RCC 7860 (cell line): Measurements from ENCODE around the gene CUL1.

Source experiments
- DNase-seq: peaks from one replicate; pipeline ENCODE4 v3.0.0-alpha.2; 2015; ENCODE audit warnings: low spot score
- FAIRE-seq: peaks from 2 replicates; lab custom pipeline; 2012; peaks lifted over from hg19 to GRCh38; lab: Jason Lieb, UNC

CUL1 gene

DNA sequence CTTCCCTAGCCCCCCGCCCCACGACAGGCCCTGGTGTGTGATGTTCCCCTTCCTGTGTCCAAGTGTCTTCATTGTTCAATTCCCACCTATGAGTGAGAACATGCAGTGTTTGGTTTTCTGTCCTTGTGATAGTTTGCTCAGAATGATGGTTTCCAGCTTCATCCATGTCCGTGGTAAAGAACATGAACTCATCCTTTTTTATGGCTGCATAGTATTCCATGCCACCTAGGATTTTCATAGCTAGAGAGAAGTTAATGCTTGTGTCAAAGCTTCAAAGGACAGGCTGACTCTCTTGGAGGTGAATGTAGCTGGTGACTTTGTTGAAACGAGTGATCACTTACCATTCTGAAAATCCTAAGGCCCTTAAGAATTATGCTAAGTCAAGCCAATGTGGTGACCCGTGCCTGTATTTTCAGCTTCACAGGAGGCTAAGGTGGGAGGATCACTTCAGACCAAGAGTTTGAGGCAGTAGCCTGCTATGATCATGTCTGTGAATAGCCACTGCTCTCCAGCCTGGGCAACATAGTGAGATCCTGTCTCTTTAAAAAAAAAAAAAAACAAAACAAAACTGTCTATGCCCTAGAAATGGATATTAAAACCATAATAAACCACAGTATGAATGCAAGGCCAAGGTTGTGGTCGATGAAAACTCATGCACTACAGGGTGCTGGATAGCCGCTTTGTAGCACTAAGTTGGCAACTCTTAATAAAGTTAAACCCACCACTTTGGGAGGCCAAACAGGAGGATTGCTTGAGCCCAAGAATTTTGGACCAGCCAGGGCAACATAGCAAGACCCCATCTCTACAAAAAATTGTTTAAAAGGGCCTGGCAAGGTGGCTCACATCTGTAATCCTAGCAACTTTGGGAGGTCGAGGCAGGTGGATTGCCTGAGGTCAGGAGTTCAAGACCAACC lies 52.0 kb downstream of the CUL1 start:
- no peak for FAIRE-seq
- DNase-seq: no peak

DNA sequence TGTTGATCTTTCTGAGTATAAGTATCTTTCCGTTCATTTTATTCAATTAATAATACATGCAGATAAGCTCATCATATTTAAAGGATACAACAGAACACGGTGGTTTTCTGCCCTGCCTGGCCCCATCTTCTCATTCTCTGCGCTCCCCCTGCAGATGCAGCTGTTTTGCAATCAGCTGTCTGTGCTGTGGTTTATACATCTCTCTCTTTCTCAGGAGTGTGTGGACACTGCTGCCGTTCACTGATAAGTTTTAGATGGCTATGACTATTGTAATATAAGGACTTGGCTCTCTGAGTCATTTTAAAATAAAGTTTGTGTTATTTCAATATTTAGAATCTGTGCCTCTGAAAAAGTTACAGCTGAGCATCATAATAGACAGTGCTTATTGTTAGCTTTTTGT lies 54.5 kb downstream of the CUL1 start:
- no peak for FAIRE-seq
- no peak for DNase-seq

DNA sequence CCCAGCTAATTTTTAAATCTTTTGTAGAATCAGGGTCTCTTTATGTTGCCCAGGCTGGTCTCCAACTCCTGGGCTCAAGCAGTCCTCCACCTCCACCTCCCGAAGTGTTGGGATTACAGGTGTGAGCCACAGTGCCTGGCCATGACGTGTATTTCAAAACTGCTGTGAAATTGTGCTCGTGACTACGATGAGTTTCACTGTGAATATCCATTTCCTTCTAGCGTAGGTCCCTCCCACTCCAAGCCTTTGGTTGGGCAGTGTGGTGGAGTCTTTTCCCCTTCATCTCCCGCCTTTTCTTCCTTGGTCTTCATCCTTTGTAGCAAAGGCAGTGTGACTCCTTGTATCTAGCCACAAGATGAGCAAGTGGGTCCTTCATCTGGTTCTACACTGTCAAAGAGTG lies 56.2 kb downstream of the CUL1 start:
- FAIRE-seq: no peak

DNA sequence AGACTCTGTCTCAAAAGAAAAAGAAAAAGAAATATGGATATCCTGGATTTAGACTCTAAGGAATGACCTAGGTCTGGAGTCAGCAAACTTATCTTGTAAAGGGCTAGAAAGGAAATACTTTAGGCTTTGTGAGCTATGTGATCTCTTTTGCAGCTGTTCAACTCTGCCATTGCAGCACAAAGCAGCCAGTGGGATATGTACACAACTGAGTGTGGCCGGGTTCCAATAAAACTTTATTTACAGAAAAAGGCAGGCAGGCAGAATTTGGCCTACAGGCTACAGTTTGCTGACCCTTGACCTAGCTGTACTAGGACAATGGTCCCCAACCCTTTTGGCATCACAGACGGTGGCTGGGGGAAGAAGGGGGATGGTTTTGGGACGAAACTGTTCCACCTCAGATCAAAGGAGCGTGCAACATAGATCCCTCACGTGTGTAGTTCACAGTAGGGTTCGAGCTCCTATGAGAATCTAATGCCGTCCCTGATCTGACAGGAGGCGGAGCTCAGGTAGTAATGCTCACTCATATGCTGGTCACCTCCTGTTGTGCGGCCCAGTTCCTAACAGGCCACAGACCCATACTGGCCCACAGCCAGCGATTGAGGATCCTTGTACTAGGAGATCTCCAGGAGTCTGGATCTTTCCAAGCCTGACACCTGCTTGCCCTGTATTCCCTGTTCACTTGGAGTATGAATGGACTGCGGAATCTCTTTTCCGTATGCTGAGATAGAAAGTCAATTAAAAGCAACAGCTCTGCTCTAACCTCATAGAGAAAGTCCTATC lies 63.0 kb downstream of the CUL1 start:
- DNase-seq: no peak
- no peak for FAIRE-seq

More for the DNA sequence above, 56.2 kb downstream of the CUL1 start:
- DNase-seq: no peak

DNA sequence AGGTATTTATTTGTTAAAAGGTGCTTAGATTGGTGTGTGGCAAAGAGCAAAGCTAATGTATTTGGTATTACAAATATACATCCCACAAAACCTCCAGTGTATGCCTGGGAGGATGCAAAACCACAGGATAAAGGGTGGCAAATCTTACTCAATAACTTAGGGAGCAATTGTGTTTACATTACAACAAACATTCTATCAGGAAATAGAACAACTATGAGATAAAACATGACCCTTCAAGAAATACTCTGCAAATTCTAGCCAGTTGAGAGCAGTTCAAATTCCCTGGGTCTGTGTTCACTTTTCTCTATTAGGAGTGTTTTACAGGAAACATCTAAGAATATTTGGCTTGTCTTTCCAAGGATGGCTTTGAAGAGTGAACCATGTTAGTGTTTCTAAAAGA lies 64.9 kb downstream of the CUL1 start:
- no peak for DNase-seq
- FAIRE-seq: no peak

DNA sequence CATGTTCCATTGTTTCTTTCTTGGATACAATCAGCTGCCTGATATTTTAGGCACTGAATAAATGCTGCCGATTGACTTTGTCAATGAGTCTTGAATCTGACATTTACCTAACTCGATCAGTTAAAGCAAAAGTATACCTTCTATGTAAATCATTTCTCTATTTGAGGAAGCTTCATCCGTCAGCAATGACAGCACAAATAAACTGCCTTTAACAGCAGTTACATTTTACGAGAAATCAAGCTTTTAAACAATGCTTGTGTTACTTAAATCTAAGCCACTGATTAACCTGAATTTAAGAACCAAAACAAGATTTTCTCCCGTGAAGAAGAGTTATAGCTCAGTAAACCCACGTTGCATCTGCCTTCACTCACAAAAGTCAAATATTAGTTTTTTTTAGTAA lies 71.3 kb downstream of the CUL1 start:
- FAIRE-seq: no peak
- DNase-seq: no peak

DNA sequence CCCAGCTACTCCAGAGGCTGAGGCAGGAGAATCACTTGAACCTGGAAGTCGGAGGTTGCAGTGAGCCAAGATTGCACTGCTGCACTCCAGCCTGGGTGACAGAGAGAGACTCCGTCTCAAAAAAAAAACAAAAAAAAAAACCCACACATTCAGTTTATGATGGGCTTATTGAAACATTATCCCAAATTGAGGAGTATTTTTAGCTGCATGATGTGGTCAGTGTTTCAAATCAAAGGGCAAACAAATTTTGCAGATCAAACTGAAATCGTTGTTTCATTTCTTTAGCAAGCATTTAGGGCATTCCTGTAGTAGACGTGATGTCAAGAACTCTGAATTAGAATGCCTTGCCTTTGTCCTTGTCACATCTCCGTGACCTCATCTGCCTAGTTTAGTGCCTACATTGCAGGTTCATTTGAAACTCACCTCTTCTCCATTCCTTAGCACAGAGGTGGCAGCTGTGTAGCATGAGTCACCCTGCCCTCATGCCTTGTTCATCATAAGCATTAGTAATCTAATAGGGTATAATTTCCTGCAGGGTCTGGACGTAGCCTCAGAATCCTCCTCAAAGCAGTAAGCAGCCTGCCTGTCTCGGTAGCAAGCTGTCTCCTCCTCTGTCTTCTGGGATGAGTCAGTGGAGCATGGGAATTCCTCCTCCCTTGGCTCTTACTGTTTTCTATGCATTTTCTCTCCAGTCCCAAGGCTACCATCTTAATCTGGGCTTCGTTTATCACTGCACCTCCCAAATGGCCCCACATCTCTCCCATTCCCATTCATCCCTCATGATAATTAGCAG lies 73.8 kb downstream of the CUL1 start:
- peak; percentile 98 for FAIRE-seq
- DNase-seq: peak; percentile 100

DNA sequence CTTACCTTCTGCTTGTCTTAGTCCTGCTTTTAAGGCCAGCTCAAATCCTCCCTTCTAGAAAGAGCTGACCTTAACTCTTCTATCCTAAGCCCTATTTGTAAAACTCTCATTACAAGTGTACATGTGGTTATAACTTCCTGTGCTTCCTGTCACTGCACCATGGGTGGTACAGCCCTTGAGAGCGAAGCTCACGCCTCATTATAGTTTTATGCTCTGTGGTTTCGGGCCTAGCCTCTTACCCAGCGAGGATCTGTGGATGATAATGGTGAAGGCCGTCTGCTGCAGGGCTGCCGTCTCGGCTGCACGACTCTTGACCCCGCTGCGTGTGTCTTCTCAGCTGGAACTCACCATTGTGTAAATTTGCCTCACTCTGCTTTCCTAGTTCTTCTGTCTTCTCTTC lies 74.6 kb downstream of the CUL1 start:
- FAIRE-seq (peak; percentile 45), DNase-seq (peak; percentile 73)

DNA sequence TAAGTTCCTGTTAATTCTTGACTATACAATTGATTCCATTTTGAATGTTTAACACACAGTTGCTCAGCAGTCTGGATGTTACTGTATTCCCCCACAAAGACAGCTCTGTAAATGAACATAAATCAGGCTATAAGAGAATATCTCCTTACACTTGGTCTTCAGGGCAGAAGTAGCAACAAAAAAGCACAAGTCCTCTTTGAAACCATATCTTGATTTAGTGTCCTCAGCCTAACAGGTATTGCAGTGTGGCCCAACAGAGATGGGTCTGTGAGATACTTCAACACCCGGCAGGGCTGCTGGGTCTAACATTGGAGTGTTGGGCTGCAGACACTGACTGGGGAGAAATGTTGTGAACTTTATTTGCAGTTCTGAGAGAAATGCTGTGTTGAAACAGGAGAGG lies 75.8 kb downstream of the CUL1 start:
- FAIRE-seq: no peak

DNA sequence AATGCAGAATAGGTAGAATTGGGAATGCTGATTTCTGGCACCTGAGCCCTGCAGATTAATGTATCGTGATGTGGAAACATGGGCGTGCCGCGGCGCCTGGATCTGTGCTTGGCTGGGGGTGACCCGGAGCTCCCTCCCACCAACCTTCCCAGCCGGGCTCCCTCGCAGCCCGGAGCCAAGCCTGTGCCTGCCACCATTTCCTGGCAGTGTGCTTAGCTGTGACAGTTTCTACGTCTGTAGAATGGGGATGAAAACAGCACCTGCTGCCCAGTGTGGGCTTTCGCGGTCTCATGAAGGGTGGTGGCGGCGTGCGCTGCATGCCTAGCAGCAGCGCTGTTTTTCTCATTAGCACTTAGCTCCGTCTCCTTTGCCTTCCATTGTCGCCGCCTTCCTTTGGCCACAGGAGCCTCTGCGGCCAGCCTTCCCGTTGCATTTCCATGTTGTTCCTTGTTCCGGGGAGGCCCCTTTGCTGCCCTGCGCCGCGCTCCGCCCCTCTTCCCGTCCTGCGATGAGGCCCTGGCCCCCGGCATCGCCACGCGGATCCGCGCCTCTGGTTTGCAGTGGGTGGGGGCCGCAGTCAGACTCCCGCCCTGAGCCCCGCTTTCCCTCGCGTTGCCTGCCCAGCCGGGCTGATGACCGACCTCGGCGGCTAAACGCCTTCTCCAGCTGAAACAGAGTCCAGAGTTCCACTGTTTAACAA lies 84.2 kb downstream of the CUL1 start:
- FAIRE-seq (no peak), DNase-seq (no peak)

More for the DNA sequence above, 75.8 kb downstream of the CUL1 start:
- no peak for DNase-seq

DNA sequence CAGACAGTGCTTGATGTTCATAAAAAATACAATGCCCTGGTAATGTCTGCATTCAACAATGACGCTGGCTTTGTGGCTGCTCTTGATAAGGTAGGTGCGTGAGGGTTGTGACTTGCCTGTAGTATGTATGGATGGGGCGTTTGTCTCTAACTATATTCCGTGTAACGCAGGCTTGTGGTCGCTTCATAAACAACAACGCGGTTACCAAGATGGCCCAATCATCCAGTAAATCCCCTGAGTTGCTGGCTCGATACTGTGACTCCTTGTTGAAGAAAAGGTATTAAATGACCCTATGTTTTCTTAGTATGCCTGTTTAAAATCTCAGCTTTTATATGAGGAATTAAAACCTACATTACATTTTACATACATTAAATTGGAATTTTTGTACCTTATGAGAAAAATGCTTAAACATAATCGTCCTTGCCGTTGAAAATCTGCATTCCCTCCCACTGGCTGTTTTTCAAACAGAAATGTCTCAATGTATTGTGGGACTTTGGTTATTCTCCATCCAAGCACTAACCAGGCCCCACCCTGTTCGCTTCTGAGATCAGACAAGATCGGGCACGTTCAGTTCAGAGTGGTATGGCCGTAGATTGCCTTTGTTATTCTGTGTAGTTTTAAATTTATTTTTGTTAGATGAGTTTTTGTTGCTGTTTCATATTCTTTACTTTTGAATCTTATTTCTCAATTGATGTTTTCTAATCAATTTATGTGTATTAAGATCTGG lies 85.3 kb downstream of the CUL1 start:
- no peak for DNase-seq

DNA sequence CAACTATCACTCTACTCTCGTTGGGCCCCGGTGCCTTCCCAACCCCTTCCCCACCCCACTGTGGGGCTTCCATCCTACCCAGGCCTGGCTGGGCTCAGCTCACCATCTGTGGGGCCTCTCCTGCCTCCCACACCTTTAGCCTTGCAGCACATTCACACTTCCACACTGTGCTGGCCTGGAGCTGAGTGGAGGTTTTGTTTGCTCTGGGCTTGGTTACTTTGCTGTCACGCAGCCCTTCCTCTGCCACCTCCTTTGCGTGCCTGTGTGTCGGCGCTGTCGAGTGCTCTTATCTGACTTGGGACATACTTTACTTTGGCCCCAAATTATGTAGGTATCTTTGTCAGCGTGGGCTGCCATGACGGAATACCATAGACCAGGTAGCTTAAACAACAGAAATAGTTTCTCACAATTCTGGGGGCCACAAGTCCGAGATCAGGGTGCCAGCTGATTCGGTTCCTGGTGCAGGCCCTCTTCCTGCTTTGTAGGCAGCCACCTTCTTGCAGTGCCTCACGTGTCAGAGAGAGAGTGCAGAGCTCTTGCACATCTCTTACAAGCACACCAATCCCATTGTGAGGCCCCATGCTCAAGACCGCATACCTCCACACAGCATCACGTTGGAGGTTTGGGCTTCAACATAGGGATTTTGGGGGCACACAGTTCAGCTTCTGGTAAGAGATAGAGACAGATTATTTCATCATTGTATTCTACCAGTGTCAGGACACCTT lies 89.0 kb downstream of the CUL1 start:
- FAIRE-seq: no peak
- DNase-seq: no peak

More for the DNA sequence above, 85.3 kb downstream of the CUL1 start:
- no peak for FAIRE-seq

DNA sequence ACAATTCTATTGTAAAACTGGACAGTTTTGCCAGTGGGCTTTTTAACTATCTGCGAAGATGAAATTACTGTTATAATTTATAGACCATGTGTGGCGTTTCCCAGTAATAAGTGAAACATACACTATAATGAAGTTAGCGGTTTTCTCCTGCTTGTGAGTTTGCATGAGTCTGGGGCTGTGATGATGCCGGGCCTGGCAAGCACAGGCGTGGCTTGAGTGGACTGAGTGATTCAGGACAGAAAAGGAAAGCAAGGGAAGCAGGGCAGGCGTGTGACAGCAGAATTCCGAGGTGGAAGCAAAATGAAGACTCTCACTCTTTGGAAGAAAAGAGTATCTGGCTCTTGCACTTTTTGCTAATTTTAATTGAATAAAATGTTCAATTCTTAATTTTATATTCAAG lies 90.5 kb downstream of the CUL1 start:
- FAIRE-seq (no peak), DNase-seq (no peak)

DNA sequence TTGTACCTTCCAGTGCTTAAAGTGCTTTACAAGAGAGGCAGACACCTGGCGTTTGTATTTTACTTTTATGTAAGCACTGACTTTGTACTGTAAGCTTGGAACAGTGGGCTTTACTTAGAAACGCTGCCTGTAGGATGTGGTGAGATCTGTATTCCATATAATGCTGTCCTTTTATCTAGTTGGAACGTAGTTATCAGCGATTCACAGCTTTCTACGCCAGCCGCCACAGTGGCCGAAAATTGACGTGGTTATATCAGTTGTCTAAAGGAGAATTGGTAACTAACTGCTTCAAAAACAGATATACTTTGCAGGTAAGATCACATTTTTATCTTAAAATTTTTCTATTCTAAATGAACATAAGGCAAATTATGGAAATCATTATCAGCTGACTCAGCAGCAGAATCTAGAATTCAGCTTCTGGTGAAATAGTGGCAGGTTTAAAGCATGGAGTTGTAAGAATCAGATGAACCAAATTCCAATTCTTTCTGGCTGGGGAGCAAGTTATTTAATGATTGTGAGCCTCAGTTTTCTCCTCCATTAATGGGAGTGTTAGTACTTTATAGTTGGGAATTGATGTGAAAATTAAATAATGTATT lies 91.5 kb downstream of the CUL1 start:
- FAIRE-seq: no peak
- no peak for DNase-seq

DNA sequence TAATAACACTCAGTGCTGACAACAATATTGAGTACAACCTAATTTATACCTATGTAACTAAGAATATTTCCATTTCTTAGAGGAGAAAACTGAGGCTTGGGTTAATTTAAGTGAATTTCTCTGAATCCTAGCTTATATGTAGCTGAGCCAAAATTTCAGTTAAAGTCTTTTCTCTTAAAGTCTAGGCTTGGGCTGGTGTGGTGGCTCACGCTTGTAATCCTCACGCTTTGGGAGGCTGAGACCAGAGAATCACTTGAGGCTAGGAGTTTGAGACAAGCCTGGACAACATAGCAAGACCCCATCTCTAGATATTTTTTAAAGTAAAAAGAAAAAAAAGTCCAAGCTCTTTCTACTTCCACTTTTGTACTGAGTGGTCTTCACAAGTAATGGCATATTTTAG lies 92.1 kb downstream of the CUL1 start:
- DNase-seq: no peak
- no peak for FAIRE-seq

DNA sequence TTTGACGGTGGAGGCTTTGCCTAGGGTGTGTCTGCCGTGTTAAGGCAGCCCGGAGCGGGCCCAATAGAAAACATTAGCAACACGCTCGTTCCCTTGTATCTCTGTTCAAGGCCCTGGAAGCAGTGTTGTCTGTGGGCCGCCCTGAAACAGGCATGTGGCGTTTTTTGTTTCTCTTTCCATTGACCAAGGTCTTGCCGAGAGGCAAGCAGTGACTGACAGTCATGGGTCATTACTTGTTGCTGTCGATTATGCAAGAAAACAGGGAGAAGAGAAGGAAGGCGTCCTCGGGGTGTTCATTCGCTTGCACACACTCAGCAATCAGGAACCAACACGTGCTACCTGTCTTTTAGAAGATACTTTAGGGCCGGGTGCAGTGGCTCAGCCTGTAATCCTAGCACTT lies 92.8 kb downstream of the CUL1 start:
- no peak for FAIRE-seq
- DNase-seq: no peak

DNA sequence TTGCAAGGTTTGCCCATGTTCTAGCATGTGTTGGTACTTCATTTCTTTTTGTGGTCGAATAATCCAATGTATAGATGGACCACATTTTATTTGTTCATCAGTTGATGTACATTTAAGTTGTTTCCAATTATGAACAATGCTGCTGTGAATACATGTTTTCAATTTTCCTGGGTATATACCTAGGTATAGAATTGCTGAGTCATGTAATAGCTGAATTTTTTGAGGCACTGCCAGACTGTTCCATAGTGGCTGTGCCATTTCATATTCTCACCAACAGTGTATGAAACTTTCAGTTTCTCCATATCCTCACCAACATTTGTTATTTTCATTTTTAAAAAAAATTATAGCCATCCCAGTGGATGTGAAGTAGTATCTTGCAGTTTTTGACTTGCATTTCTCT lies 94.9 kb downstream of the CUL1 start:
- FAIRE-seq (no peak), DNase-seq (no peak)

DNA sequence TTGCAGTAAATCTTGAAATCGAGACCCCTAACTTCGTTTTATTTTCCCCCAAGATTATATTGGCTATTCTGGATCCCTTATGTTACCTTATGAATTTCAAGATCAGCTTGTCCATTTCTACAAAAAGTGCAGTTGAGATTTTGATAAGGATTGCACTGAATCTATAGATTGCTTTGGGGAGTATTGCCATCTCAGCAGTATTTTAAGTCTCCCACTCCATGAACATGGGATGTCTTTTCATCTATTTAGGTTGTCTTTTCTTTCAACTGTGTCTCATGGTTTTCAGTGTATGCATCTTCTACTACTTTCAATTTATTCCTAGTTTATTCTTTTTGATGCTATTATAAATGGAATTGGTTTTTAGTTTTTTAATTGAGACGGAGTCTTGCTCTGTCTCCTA lies 95.8 kb downstream of the CUL1 start:
- no peak for FAIRE-seq
- DNase-seq: no peak

DNA sequence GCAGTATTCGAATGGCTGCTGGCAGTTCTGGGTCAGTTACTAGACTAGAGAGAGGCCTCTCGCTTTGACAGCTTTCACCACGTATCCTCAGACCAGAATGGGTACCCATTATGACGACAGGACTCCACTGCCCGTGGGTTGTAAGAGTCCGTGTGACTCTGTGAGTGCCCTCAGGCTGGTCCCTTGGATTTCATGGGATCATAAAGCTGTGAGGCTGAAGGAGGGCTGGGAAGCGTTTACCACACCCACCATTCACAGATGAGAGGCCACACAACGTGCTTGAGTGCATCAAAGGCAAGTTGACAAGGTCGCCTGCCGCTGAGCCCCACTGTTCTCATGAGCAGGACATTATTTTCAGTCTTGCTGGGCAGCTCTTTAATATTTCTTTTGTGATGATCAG lies 98.1 kb downstream of the CUL1 start:
- FAIRE-seq (no peak), DNase-seq (no peak)
